GM10266 (cell line): ENCODE data around the gene PRDM16.

ENCODE experiments used
- DNase-seq: peaks from one replicate; pipeline ENCODE4 v3.0.0; 2012; ENCODE audit errors: extremely low spot score
- CTCF ChIP-seq: IDR thresholded peaks from 2 replicates; pipeline ENCODE4 v1.5.1; 2012; ENCODE audit warnings: mild to moderate bottlenecking, low read depth; ENCODE audit not compliant: control insufficient read depth, insufficient read depth; ENCODE audit errors: missing control alignments

PRDM16 gene

GRCh38 chr1:3051270-3052268 is 17.4 kb upstream of the PRDM16 start:
- no peak for DNase-seq
- TF ChIP-seq CTCF, result no peak

- no peak for TF ChIP-seq CTCF
- DNase-seq, result no peak
These were observed 16.5 kb upstream of the PRDM16 start for GRCh38 chr1:3052501-3052900.

GRCh38 chr1:3053366-3053980 is 15.5 kb upstream of the PRDM16 start:
- no peak for TF ChIP-seq CTCF
- no peak for DNase-seq

- no peak for DNase-seq
- no peak for TF ChIP-seq CTCF
These were observed 15.0 kb upstream of the PRDM16 start for GRCh38 chr1:3053986-3054385.

- DNase-seq, result no peak
- TF ChIP-seq CTCF, result no peak
These were observed 14.5 kb upstream of the PRDM16 start for GRCh38 chr1:3054474-3054873.

GRCh38 chr1:3055051-3055450 is 14.0 kb upstream of the PRDM16 start:
- no peak for DNase-seq
- no peak for TF ChIP-seq CTCF

- no peak for TF ChIP-seq CTCF
- DNase-seq, result no peak
These were observed 12.4 kb upstream of the PRDM16 start for GRCh38 chr1:3056641-3057040.
